Measurements from ENCODE around the gene TTLL12.

TTLL12 gene

DNA sequence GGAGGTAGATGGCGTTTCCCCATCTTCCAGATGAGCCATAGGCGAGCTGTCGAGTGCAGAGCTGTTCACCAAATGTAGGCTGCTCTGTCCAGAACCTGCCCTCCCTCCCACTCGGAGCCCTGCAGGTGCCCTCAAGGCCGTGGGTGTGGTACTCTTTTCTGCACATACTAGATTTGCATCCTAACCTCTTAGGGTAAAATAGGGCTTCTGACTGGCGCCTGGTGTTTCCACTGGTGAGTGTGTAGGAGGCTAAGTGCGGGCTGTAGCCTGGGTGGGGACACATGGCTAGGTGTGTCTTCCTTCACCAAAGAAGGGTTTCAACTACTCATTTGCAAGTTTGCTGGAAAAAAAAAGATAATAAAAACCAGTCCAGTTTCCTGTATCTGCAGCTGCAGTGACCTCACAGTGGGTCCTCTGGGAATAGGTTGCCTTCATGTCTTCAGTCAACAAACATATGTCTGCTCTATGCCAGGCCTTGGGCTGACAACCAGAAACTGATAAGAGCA is 67.9 kb downstream of the TTLL12 start:
- no peak for DNase-seq

GRCh38 chr22:43118024-43118849 is 68.7 kb downstream of the TTLL12 start:
- DNase-seq = no peak

- DNase-seq = no peak
Observed at GRCh38 chr22:43116932-43117331, 70.0 kb downstream of the TTLL12 start.

Data from NCI-H2029 treated with DMSO at 0.1 percent for 48 hours (cell line).